ENCODE results near the gene RRP7A.
"Not testable (repeated sequence)": the region's sequence is repeated elsewhere in the genome, so short reads cannot be mapped to it uniquely, and the experiment has no call there.

Gene RRP7A

DNA sequence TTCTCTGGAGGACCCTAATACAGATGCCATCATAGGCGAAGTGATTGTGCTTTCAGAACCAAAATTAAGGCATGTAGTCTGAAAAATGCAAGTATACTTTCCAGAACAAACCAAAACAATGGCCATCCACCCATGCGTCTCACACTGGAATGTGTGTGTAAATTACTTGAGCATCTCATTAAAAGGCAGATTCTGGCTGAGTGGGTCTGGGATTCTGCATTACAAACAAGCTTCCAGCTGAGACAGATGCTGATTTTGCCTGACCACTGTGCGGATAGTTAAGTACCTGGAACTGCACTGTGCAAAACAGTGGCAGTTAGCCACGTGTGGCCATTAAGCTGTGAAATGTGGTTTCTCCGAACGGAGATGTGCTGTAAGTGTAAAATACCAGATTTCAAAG lies 26.2 kb downstream of the RRP7A start:
- no peak for DNase-seq

DNA sequence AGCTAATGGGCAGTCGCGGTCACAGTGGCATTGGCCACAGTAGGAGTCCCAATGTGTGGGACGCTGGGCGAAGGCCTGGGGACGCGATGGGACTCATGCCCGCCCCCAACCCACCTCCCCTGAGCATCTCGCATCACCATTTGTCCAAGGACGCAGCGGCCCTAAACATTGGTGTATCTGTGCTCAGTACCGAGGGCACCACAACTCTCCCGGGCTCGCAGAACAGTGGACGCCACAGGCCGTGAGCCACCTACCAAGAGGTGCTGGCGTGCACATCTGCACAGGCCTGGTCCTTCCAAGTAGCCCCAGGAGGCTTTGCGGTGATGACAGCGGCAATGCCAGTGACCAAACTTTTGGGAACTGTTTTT lies 27.3 kb downstream of the RRP7A start:
- DNase-seq, result no peak

GRCh38 chr22:42490243-42490832 lies 29.3 kb downstream of the RRP7A start:
- DNase-seq, result no peak

DNA sequence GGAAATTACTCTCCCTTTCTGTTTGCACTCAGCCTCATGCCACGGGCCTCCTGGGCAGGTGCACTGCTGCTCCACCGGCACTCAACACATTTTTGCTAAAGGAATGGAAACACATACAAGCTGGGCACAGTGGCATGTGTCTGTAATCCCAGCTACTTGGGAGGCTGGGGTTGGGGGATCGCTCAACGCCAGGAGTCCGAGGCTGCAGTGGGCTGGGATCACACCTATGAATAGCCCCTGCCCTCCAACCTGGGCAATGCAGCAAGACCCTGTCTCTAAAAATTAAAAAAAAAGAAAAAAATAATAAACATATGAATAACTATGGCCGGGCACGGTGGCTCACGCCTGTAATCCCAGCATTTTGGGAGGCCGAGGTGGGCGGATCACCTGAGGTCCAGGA lies 30.6 kb downstream of the RRP7A start:
- DNase-seq, result no peak

DNA sequence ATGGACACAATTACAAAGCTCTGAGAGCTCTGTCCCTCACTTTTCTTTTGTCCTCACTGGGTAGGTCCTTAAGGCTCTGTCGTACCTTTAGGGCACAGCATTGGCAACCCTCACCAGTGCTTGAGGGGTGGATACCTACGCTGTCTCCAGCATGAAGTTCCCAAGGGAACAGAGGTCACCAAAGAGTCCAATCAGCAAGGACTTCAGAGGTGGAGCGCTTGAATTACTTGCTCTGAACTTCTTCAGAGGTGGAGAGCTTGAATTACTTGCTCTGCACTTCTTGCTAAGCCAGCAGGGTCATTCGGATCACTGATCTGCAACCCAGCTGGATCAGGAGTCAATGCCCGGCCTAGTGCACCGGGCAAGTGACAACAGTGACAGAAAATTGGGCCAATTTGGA lies 35.1 kb downstream of the RRP7A start:
- DNase-seq, result no peak

DNA sequence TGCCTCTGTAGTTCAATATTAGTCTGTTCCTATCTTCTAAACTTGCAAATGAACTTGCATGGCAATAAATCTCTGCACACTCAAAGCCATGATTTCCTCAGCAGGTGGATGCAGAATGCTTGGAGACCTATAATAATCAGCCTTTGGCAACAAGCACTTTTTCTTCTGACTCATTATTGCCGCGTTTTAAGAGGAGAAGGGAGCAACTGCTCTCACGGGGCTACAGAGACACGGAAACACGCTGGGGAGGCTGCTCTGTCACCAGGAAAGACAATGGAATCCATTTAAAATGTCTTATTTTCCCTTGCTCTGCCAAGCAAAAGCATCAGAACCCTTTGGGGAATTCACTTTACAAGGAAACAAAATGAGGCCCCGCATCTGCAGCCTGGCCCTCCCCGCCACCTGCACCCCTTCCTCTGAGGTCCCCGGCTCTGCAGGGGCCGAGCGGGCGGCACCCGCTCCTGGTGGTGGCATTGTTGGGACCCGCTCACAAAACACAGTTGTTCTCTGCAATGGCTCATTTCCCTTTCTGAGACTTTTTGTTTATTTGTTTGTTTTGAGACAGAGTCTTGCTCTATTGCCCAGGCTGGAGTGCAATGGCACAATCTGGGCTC lies 35.9 kb downstream of the RRP7A start:
- not testable (repeated sequence) for DNase-seq

- DNase-seq, result no peak
These were observed 44.5 kb downstream of the RRP7A start for GRCh38 chr22:42475122-42475521.

GRCh38 chr22:42473484-42474193 lies 46.0 kb downstream of the RRP7A start:
- peak; percentile 5 for DNase-seq

DNA sequence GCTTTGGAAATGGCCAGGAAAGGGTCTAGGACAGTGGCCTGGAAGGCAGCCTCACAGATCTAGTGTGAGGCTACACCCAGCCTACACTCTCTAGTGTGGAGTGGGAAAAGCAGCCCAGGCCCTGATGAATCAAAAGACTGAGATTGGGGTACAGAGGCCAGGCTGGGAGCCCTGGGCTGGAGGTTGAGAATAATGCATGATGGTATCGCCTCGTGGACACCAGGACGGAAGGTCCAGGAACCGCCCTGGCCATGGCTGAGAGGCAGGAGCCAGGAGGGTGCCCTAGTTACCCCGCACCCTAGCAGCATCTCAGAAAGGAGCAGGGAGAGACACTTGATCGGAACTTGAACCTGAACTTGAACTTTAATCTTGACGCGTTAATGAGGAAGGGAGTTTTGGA lies 46.9 kb downstream of the RRP7A start:
- no peak for DNase-seq

- no peak for DNase-seq
These were observed 48.2 kb downstream of the RRP7A start for GRCh38 chr22:42471441-42471840.

DNA sequence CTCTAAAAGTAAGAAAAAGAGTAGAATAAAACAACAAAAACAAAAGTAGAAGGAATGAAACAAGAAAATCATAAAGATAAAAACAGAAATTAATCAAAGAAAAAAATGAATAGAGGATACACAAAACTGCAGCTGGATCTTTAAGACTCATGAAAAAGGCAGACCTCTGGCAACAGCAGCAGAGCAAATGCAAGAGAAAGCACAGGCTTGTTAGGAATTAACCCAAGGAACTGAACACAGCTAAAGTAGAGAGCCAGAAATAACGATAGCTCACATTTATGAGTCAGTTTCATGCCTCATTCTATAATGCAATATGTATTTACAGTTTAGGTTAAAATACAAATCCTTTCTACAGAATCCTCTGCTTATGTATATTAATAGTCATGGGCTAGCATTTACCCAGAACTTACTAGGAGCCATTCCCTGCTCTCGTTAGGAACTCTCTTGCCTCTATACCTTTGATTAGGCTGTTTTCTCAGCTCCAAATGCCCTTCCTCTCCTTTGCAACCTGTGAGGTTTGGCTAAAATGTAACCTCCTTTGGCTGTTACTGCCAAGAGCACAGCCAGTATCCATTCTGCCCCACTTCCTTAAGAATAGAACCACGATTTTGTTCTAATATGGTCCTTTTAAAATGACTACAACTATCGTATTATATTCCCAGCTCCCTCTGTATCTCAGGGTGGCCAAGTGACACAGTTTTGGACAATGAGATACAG lies 49.1 kb downstream of the RRP7A start:
- DNase-seq, result no peak

DNA sequence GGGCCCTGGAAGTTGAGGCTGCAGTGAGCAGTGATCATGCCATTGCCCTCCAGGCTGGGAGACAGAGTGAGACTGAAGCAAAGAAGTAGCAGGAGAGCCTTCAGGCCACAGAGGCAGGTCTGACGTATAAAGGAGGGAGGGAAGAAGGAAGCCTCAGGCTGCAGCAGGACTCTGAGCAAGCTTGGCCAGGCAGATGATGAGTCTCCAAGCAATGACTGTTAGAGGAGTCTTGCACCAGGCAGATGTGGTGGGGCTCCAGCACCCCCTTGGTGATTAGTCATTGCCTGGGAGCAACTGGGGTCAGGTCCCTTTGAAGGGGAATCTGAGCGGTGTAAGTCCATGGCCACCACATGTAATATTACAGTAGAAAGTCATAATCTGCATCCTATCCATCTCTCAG lies 50.8 kb downstream of the RRP7A start:
- DNase-seq, result no peak

DNA sequence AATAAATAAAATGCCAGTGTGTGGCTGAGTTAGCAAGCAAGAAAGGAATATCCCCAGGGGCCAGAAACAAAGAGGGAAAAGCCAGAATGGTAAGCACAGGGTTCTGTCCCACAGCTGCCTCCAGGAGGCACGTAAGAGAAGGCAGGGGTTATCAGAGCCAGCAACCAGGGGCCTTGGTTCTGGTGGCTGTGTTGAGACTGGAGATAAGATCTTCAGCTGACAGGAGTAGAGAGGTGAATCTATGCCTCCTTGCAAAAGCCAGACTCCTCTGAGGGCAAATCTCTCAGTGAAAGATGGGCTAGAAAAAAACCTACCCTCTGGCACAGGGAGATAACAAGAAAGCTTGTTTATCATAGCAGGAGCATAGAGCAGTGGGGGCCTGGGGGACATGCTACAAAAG lies 57.6 kb downstream of the RRP7A start:
- no peak for DNase-seq

DNA sequence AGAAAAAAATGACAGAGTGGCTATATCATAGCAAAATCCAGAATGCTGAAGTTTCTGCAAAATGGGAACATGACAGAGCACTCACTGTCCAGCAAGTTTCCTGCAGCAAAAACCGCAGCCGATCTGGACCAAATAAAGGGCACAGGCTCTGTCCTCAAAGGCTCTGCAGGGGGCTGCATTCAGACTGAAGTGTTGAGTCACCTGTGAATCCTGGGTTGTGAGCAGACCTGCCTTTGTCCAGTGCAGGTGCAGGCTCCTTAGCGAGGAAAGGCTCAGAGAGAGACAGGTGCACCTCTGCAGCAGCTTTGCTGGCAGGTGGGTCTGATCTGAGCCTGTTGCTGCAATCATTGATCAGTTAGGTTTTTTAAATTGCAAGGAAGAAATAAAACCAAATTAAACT lies 58.1 kb downstream of the RRP7A start:
- DNase-seq, result no peak
